Raji (cell line): ENCODE results near the gene WFDC2.

Source experiments
- POLR2A ChIP-seq: IDR thresholded peaks from 2 replicates; pipeline ENCODE4 v1.6.1; 2011; ENCODE audit warnings: low read depth, low read length, control low read depth; ENCODE audit not compliant: insufficient read depth

The WFDC2 gene

DNA sequence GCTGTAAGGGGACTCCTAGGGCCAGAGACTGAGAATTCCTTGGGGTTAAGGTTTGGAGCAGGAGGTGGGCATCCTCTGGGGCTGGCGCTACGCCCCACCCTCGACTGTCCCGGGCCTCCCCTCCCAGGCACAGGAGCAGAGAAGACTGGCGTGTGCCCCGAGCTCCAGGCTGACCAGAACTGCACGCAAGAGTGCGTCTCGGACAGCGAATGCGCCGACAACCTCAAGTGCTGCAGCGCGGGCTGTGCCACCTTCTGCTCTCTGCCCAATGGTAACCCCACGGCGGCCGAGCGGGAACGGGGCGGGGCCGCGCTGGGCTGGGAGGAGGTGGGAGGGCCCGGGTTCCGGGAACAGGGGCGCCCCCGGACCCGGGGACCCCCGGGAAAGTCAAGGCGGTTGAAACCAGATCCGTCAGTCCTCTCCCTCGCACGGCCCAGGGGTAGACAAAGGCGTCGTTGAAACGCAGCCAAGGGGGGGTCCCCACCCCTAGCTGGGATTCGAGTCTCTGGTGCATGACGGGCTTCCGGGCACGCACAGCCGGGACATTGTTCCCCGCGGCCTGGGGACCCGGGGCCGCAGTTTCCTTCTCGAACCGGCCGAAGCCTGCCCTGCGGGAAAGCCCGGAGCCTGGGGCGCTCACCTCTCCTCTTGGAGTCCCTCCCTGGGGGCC lies 844 bp downstream of the WFDC2 start:
- no peak for TF ChIP-seq POLR2A

DNA sequence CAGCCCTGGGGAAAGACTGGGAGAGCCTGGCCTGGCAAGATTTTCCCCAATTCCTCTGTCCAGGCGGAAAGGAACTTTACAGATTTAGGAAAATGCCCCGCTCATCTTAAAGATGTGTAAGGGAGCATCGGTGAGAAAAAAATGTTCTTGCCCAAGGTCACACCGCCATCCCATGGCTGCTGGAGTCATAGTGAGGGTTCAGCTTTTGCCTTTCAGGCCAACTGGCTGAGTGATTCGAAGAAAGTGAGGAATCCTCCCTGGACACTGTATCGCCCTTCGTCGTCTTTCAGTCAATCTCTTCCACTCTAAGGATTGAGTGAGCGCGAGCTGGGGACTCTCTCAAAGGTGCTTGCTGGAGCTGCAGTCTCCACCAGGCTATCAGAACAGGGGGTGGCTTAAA lies 1.4 kb downstream of the WFDC2 start:
- no peak for TF ChIP-seq POLR2A

DNA sequence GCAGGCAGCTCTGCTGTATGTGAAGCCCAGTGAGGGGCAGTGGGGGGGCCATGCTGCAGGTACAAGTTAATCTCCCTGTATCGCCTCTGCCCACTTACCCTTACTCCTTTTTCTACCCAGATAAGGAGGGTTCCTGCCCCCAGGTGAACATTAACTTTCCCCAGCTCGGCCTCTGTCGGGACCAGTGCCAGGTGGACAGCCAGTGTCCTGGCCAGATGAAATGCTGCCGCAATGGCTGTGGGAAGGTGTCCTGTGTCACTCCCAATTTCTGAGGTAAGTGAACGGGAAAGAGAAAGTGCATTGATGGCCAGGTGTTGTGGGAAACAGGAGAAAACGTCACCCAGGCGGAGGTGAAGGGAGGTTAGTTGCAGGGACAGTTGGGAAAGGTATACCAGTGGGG lies 10.3 kb downstream of the WFDC2 start:
- no peak for TF ChIP-seq POLR2A

- TF ChIP-seq POLR2A, result no peak
Measured at GRCh38 chr20:45484676-45485075, 15.1 kb downstream of the WFDC2 start.

- TF ChIP-seq POLR2A, result no peak
Measured at GRCh38 chr20:45485388-45485787, 15.8 kb downstream of the WFDC2 start.

- TF ChIP-seq POLR2A, result no peak
Measured at GRCh38 chr20:45487231-45487635, 17.7 kb downstream of the WFDC2 start.

- no peak for TF ChIP-seq POLR2A
Measured at GRCh38 chr20:45489083-45489531, 19.6 kb downstream of the WFDC2 start.

GRCh38 chr20:45495501-45495941 lies 26.0 kb downstream of the WFDC2 start:
- TF ChIP-seq POLR2A, result no peak

- TF ChIP-seq POLR2A, result no peak
Measured at GRCh38 chr20:45496166-45496565, 26.6 kb downstream of the WFDC2 start.

DNA sequence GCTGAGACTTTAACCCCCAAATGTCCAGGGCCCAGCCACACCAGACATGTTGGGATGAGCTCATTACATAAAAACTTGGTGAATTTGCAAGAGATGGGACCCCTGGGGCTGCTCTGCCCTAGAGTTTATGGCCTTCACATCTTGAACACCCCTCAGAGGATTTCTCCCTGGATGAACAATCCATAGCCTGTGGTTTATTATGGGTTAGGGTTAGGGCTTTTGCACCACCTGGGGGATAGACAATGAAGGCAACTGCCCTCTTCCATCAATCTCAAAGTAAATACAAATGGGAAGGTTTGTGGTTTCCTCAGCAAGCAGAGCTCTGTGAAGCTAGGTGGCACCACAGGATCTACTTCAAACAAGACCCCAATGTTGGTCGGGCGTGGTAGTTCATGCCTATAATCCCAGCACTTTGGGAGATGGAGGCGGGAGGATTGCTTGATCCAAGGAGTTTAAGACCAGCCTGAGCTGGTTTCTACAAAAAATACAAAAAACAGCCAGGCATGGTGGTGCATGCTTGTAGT lies 28.5 kb downstream of the WFDC2 start:
- TF ChIP-seq POLR2A, result no peak

DNA sequence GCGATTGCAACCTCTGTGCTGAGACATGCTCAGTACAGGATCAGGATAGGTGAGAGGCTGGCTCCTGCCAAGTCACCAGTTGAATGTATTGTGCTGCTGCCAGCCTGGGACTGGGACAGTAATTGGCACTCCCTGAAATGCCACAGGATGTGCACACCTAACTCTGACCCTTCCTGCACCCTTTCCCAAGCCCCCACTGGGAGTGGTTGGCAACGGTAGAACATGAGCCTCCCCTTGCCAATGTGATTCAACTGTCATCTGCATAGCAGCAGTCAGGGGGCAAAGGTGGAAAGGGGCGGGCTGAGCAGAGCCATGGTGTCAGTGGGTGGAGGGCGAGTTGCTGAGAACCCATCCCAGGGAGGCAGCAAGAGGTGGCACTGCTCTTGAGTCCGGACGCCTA lies 30.5 kb downstream of the WFDC2 start:
- no peak for TF ChIP-seq POLR2A

DNA sequence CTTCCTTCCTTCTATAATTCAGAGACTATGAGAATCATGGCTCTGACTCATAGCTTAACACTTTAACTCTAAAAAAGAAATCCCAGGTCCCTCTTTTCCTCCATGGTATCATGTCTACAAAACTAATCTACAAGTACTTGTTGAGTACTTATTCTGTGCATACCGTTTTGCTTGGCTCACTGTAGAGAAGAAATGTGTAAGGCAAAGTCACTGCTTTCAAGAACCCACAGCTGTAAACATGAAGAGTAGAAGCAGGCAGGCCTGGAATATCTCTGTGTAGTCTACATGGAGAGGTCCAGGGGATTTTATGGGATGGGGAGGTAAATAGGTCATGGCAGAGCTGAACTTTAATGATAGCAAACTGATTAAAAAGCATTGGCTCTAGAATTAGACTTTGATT lies 32.0 kb downstream of the WFDC2 start:
- no peak for TF ChIP-seq POLR2A

DNA sequence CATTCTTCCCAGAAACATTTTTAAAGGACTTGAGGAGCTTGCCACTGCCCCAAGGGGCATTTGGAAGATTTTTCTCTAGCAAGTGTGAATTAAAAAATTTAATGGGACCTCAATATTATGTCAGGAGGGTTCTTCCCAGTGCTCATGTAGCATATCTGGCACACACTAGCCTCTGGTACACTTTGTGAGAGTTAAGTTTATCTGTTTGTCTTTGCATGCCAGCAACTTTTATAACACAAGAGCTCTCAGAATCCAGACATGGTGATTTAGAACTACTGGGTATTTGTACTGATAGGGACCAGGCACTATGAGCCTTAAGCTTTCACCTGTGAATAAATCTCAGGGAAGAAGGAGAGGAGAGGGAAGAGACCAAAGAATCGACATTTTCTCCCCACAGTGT lies 33.0 kb downstream of the WFDC2 start:
- TF ChIP-seq POLR2A, result no peak

- no peak for TF ChIP-seq POLR2A
Measured at GRCh38 chr20:45503403-45503802, 33.9 kb downstream of the WFDC2 start.

- no peak for TF ChIP-seq POLR2A
Measured at GRCh38 chr20:45506398-45506797, 36.8 kb downstream of the WFDC2 start.

DNA sequence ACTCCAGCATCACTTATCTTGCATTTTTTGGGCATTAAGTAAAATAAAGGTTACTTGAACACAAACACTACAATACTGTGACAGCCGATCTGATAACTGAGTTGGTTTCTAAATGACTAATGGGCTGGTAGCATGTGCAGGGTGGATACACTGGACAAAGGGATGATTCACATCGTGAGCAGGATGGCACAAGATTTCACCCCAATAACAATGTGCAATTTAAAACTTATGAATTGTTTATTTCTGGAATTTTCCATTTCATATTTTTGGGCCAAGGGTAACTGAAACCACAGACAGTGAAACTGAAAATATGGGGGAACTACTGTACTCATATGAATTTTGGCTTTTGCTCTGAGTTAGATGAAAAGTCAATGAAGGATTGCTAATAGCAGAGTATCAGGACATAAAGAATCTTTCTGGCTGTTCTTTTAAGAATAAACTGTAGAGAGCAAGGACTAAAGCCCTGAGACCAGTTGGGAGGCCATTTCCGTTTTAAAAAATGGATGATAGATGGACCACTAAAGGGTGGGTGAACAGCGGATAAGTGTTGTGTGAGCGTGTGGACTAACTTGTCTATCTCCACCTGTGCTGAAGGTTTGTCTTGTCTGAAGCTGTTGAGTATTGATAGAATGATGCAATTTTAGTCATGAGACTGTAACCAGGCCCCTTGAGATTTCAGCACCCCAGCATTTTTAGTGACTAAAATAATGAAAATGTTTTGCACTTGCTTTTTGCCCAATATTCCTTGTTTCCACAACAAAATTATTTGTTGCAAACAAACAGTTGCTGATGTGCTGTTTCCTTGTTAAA lies 37.7 kb downstream of the WFDC2 start:
- no peak for TF ChIP-seq POLR2A
